K562 (cell line): ENCODE measurements around the gene PEX6. TPM values are rescaled to one million over a fixed set of nuclear protein-coding genes. Genes with fewer than 3 reads are reported as not detected.

ENCODE experiments used
- ATAC-seq: fragments of 200-7000 bp; cut with Tn5 transposase; 3 replicates; pipeline ENCODE4 v1.9.1; 2020; ENCODE audit warnings: moderate library complexity
- BruUV-seq: library from RNA; stranded (reverse); fragments of 400-500 nt; replicated peaks from 2 replicates; lab custom pipeline; 2021; lab: Mats Ljungman, UMichigan
- CTCF ChIA-PET: fragments of 300-600 bp; formaldehyde crosslinking; extraction: SDS; loops from one replicate; lab custom pipeline; 2021; ENCODE audit warnings: low intra/inter-chr PET ratio; lab: Yijun Ruan, JAX
- POLR2A ChIA-PET: fragments of 300-600, 350-650 bp; sonication (Branson Sonifier 250); formaldehyde crosslinking; extraction: SDS; loops from one replicate; lab custom pipeline; 2021; ENCODE audit warnings: antibody characterized with exemption, inconsistent platforms; lab: Yijun Ruan, JAX
- DNase-seq, 4 experiments: peaks; one replicate each; pipeline versions ENCODE4 v3.0.0 to v3.0.0-alpha.2; 2011 to 2018; ENCODE audit warnings: low spot score in 3 of 4, mixed read lengths in 3 of 4; ENCODE audit errors: extremely low read depth in 1 of 4
- FAIRE-seq: peaks from 2 replicates; lab custom pipeline; 2011; peaks lifted over from hg19 to GRCh38; lab: Jason Lieb, UNC
- H2AFZ ChIP-seq: 2 replicates; pipeline ENCODE4 v1.6.0; 2011; ENCODE audit warnings: low read depth, low read length, control low read depth, inconsistent platforms
- H3K27ac ChIP-seq: fragments of 200-600 bp; 3 replicates; pipeline ENCODE4 v1.8.0; 2011; ENCODE audit warnings: low read depth, mild to moderate bottlenecking, control low read depth, inconsistent platforms, low read length, moderate library complexity, mixed read lengths; ENCODE audit errors: extremely low read depth
- H3K27me3 ChIP-seq, 2 experiments: fragments of 300-600 bp in 1 of 2; 2 replicates in 1 of 2; 3 replicates in 1 of 2; pipeline versions ENCODE4 v1.6.0 to v1.8.0; 2011; ENCODE audit warnings: inconsistent platforms in 2 of 2, low read length in 2 of 2, mild to moderate bottlenecking in 1 of 2, mixed read lengths in 1 of 2, moderate library complexity in 1 of 2; ENCODE audit not compliant: control insufficient read depth in 2 of 2, insufficient read depth in 2 of 2
- H3K36me3 ChIP-seq: fragments of 300-600 bp; 3 replicates; pipeline ENCODE4 v1.8.0; 2011; ENCODE audit warnings: mild to moderate bottlenecking, low read length, inconsistent platforms; ENCODE audit not compliant: control insufficient read depth, insufficient read depth
- H3K4me1 ChIP-seq, 2 experiments: fragments of 200-600 bp in 1 of 2; replicated peaks in 1 of 2; 2 replicates in 1 of 2; 3 replicates in 1 of 2; pipeline versions ENCODE4 v1.5.1 to v1.8.0; 2011; ENCODE audit warnings: inconsistent platforms in 2 of 2, low read length in 2 of 2, mild to moderate bottlenecking in 1 of 2, mixed read lengths in 1 of 2, moderate library complexity in 1 of 2; ENCODE audit not compliant: control insufficient read depth in 2 of 2, insufficient read depth in 2 of 2
- H3K4me2 ChIP-seq: 2 replicates; pipeline ENCODE4 v1.6.1; 2011; ENCODE audit warnings: low read length, control low read depth, inconsistent platforms, mixed read lengths; ENCODE audit not compliant: insufficient read depth
- H3K4me3 ChIP-seq: fragments of 200-600 bp; sonication (generic), shearing (Covaris generic); 2 replicates; pipeline ENCODE4 v1.5.1; 2016; ENCODE audit warnings: control low read depth, inconsistent platforms
- H3K79me2 ChIP-seq: fragments of 200-600 bp; 3 replicates; pipeline ENCODE4 v1.8.0; 2011; ENCODE audit warnings: low read length, inconsistent platforms; ENCODE audit not compliant: control insufficient read depth, insufficient read depth
- H3K9ac ChIP-seq, 2 experiments: 2 replicates each; pipeline versions ENCODE4 v1.6.0 to v1.6.1; 2011; ENCODE audit warnings: low read depth in 2 of 2, low read length in 2 of 2, control low read depth in 1 of 2, inconsistent platforms in 1 of 2, mild to moderate bottlenecking in 1 of 2, mixed read lengths in 1 of 2; ENCODE audit not compliant: insufficient read depth in 1 of 2
- H3K9me1 ChIP-seq: one replicate; pipeline ENCODE4 v1.6.0; 2011; ENCODE audit warnings: inconsistent platforms, mild to moderate bottlenecking, low read length, moderate library complexity; ENCODE audit not compliant: control insufficient read depth, insufficient read depth
- H3K9me3 ChIP-seq: replicated peaks from 2 replicates; pipeline ENCODE4 v1.5.1; 2011; ENCODE audit warnings: low read depth, low read length, inconsistent platforms; ENCODE audit not compliant: control insufficient read depth, insufficient read depth
- H4K20me1 ChIP-seq: replicated peaks from 2 replicates; pipeline ENCODE4 v1.6.1; 2011; ENCODE audit warnings: low read length, inconsistent platforms, mixed read lengths; ENCODE audit not compliant: control insufficient read depth, insufficient read depth
- ARHGAP35 ChIP-seq: fragments of 450-650 bp; IDR thresholded peaks from 2 replicates; pipeline ENCODE4 v1.6.1; 2018; ENCODE audit not compliant: partially characterized antibody
- ATF1 ChIP-seq, 2 experiments: fragments of 450-650 bp in 1 of 2; IDR thresholded peaks; 2 replicates each; pipeline ENCODE4 v1.6.1; 2016; ENCODE audit warnings: missing compliant biosample characterization in 1 of 2, missing genetic modification characterization in 1 of 2
- BACH1 ChIP-seq: fragments of 200-800 bp; sonication (Bioruptor generic); IDR thresholded peaks from 2 replicates; pipeline ENCODE4 v1.6.1; 2016; ENCODE audit warnings: missing genetic modification characterization, missing compliant biosample characterization
- BRCA1 ChIP-seq, 2 experiments: fragments of 450-650 bp in 1 of 2; sonication (generic) in 1 of 2; formaldehyde crosslinking in 1 of 2; IDR thresholded peaks; 2 replicates each; pipeline versions ENCODE4 v1.5.0 to v1.6.1; 2017 to 2020; ENCODE audit warnings: mild to moderate bottlenecking in 1 of 2, missing genetic modification reagents in 1 of 2
- PTTG1 ChIP-seq: fragments of 450-650 bp; IDR thresholded peaks from 2 replicates; pipeline ENCODE4 v1.6.1; 2016; ENCODE audit warnings: low read depth, mild to moderate bottlenecking, missing genetic modification characterization, missing compliant biosample characterization
- SOX6 ChIP-seq: fragments of 450-650 bp; IDR thresholded peaks from 2 replicates; pipeline ENCODE4 v1.6.1; 2014; ENCODE audit warnings: mild to moderate bottlenecking
- SRF ChIP-seq, 2 experiments: fragments of 250-450, 450-650 bp in 1 of 2; sonication (Bioruptor Pico) in 1 of 2; sonication (generic) in 1 of 2; formaldehyde crosslinking; IDR thresholded peaks; 2 replicates each; pipeline versions ENCODE4 v1.5.0 to v1.5.1; 2020 to 2022; ENCODE audit warnings: mild to moderate bottlenecking in 1 of 2, missing genetic modification reagents in 1 of 2
- SRSF1 ChIP-seq: fragments of 200-400 bp; formaldehyde crosslinking; IDR thresholded peaks from 2 replicates; pipeline ENCODE4 v1.6.1; 2017; ENCODE audit warnings: mild to moderate bottlenecking, low read depth, low read length, moderate library complexity
- U2AF2 ChIP-seq: fragments of 200-400 bp; formaldehyde crosslinking; optimal IDR thresholded peaks from 2 replicates; pipeline ENCODE3; 2017; ENCODE audit warnings: low read depth, mild to moderate bottlenecking, low read length
- ZNF140 ChIP-seq: fragments of 250-450 bp; sonication (Bioruptor Pico); IDR thresholded peaks from 2 replicates; pipeline ENCODE4 v1.8.0; 2021; ENCODE audit warnings: moderate library complexity, mild to moderate bottlenecking, inconsistent platforms
- ZNF695 ChIP-seq: fragments of 450-650 bp; formaldehyde crosslinking; IDR thresholded peaks from 2 replicates; pipeline ENCODE4 v1.4.0; 2020; ENCODE audit warnings: mild to moderate bottlenecking, moderate library complexity
- ZZZ3 ChIP-seq: fragments of 450-650 bp; IDR thresholded peaks from 2 replicates; pipeline ENCODE4 v1.6.1; 2016; ENCODE audit warnings: antibody characterized with exemption, mild to moderate bottlenecking, moderate library complexity
- WGBS: fragments of 100-300 bp; shearing (Covaris generic); methylation state at CpG from one replicate; pipeline ENCODE4 v1.1.6; 2016; ENCODE audit warnings: low coverage, mixed read lengths; ENCODE audit not compliant: insufficient coverage; ENCODE audit errors: missing lambda C conversion rate; 5-methylcytosine and 5-hydroxymethylcytosine counted together
- in situ Hi-C: fragments of 300-500 bp; cut with MboI; formaldehyde crosslinking; loops from 4 replicates; pipeline ENCODE4 v1.15.0; 2018; ENCODE audit warnings: inconsistent platforms, mixed read lengths
- intact Hi-C: fragments of 100-400 bp; cut with micrococcal nuclease; formaldehyde crosslinking; loops from 2 replicates; pipeline ENCODE4 v1.14.2; 2022
- polyA plus RNA-seq, 8 experiments: library from polyadenylated mRNA; depleted of rRNA in 4 of 8; stranded (reverse) in 5 of 8; unstranded in 3 of 8; fragments of >200 nt; fragmentation: Nextera tagmentation in 2 of 8; fragmentation: Illumina TruSeq in 1 of 8; extraction: Ambion mirVana in 2 of 8; extraction: Trizol in 1 of 8; gene quantifications; 2 replicates each; pipeline versions ENCODE4 v1.2.1 to v1.2.3, GENCODE V29; 2011 to 2014; ENCODE audit warnings: inconsistent platforms in 1 of 8, missing spikeins in 1 of 8
- total RNA-seq, 7 experiments: library from RNA; depleted of rRNA in 6 of 7; stranded (reverse); fragments of >200 nt in 6 of 7; fragmentation: Illumina TruSeq in 2 of 7; extraction: Trizol in 2 of 7; gene quantifications; 2 replicates each; pipeline versions ENCODE4 v1.2.1 to v1.2.3, GENCODE V29; 2011 to 2021; ENCODE audit warnings: low replicate concordance in 1 of 7

PEX6 gene
- total and polyA plus RNA-seq, 9 of the 15 experiments (the other 6 are each of a cell fraction or from before 2014, with no cell fraction given): 0.17 to 20.8 (median 6.9) TPM

DNA sequence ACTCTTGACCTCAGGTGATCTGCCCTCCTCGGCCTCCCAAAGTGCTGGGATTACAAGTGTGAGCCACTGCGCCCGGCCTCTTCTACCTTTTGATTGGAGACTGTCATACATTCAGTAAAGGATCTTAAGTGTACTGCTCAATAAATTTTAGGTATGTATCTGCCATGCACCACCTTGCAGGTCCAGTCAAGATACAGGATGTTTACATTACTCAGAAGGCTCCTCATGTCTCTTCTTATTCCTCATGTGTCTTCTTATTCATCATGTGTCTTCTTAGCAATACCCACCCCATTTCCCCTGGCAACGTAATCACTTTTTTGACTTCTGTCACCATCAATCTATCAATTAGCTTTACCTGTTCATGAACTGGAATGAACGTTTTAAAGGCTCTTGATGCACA is 26.9 kb upstream of the PEX6 start:
- no peak overlapping the region for H3K4me3 ChIP-seq
- ATAC-seq: no peak
- ChIA-PET POLR2A (interaction anchor here (0.6 to 1.2 kb wide), 3 partner anchors 9 to 31 kb away, joined by 3 to 9 read pairs (median 3); no protein-coding TSS in a partner anchor), CTCF (no interaction called here)
- in situ Hi-C loops: no loop called here
- no peak overlapping the region for H3K4me2 ChIP-seq
- H3K27me3 ChIP-seq: no peaks in the 10 kb centered on the region
- H3K79me2 ChIP-seq: no peaks in the 10 kb centered on the region
- TF ChIP-seq SOX6: no peak
- no peak for TF ChIP-seq ZNF695
- no peak for TF ChIP-seq ZNF140 (CRISPR knock-in tag)
- no peak for TF ChIP-seq SRSF1
- TF ChIP-seq U2AF2: no peak
- no peak for TF ChIP-seq BACH1 (tag)
- TF ChIP-seq PTTG1 (tag): no peak
- no peak for TF ChIP-seq ZZZ3
- TF ChIP-seq ATF1 (CRISPR knock-in tag; IDR thresholded peaks at IDR 0.05): no peak
- no peak for TF ChIP-seq ATF1 (tag; IDR thresholded peaks at IDR 0.05)
- no peak for TF ChIP-seq BRCA1 (IDR thresholded peaks at IDR 0.05)
- TF ChIP-seq BRCA1 (CRISPR knock-in tag; IDR thresholded peaks at IDR 0.05): no peak
- no peak for TF ChIP-seq ARHGAP35
- TF ChIP-seq SRF (CRISPR knock-in tag; IDR thresholded peaks at IDR 0.05): no peak
- no peaks in the 10 kb centered on the region for H4K20me1 ChIP-seq
- no peak overlapping the region for H3K9ac ChIP-seq
- no peaks in the 10 kb centered on the region; a peak in 1 of 5 replicates for H3K4me1 ChIP-seq
- DNase-seq: no peak
- H2AFZ ChIP-seq: no peak overlapping the region
- no peaks in the 10 kb centered on the region for H3K9me1 ChIP-seq
- BruUV-seq: no TSS peak
- H3K9me3 ChIP-seq: no peaks in the 10 kb centered on the region
- FAIRE-seq: no peak
- intact Hi-C loops: no loop called here
- peaks cover 50% of the 10 kb centered on the region for H3K36me3 ChIP-seq
- no peak overlapping the region for H3K27ac ChIP-seq
- 85% methylated on average over 5 of the region's 5 CpGs for WGBS
